Measurements from ENCODE around the gene OGFR.

- no peak for TF ChIP-seq TARDBP (IDR thresholded peaks at IDR 0.05)
- TF ChIP-seq SUZ12 (IDR thresholded peaks at IDR 0.05): no peak
- TF ChIP-seq CTBP1 (IDR thresholded peaks at IDR 0.05; ENCODE audit: borderline replicate concordance): no peak
- no peak for TF ChIP-seq HDGF (IDR thresholded peaks at IDR 0.05; ENCODE audit: borderline replicate concordance)
- TF ChIP-seq ELF4 (IDR thresholded peaks at IDR 0.05): no peak
- no peak for TF ChIP-seq NFRKB (IDR thresholded peaks at IDR 0.05)
Observed at GRCh38 chr20:62760471-62760855, 44.2 kb upstream of the OGFR start.

Data from HEK293T (cell line).